Chondrocyte (in vitro differentiated cells): ENCODE results near the gene LRRC9. TPM values are rescaled to one million over a fixed set of nuclear protein-coding genes. Genes with fewer than 3 reads are reported as not detected.

Source experiments
- DNase-seq: peaks from one replicate; pipeline ENCODE4 v3.0.0; 2021; ENCODE audit warnings: mixed read lengths, low spot score
- H3K27ac Mint-ChIP-seq: one replicate; pipeline ENCODE4 v1.8.0; 2021; ENCODE audit warnings: mild to moderate bottlenecking, moderate library complexity, mixed read lengths; ENCODE audit not compliant: unreplicated experiment
- H3K27me3 Mint-ChIP-seq: 2 replicates; pipeline ENCODE4 v1.8.0; 2021; ENCODE audit warnings: low read depth, mixed read lengths
- H3K36me3 Mint-ChIP-seq: 2 replicates; pipeline ENCODE4 v1.8.0; 2021; ENCODE audit warnings: low read depth, mixed read lengths
- H3K4me1 Mint-ChIP-seq: 2 replicates; pipeline ENCODE4 v1.8.0; 2021; ENCODE audit warnings: low read depth, mild to moderate bottlenecking, mixed read lengths
- H3K4me3 Mint-ChIP-seq: one replicate; pipeline ENCODE4 v1.8.0; 2021; ENCODE audit warnings: mild to moderate bottlenecking, moderate library complexity, mixed read lengths; ENCODE audit not compliant: unreplicated experiment
- H3K9me3 Mint-ChIP-seq: 2 replicates; pipeline ENCODE4 v1.8.0; 2021; ENCODE audit warnings: low read depth, mixed read lengths
- total RNA-seq: library from RNA; stranded (reverse); gene quantifications from 3 replicates; pipeline ENCODE4 v1.2.1, GENCODE V29; 2021
- TF ChIP-seq, protein P1 (sequence below): fragments of 200-600 bp; sonication (generic); IDR thresholded peaks from 2 replicates; pipeline ENCODE4 v1.5.0; 2021; ENCODE audit warnings: antibody characterized with exemption, mild to moderate bottlenecking, moderate library complexity

The LRRC9 gene
- total RNA-seq, 1 donor from 2014 or later, result not detected

- TF ChIP-seq, protein P1, sequence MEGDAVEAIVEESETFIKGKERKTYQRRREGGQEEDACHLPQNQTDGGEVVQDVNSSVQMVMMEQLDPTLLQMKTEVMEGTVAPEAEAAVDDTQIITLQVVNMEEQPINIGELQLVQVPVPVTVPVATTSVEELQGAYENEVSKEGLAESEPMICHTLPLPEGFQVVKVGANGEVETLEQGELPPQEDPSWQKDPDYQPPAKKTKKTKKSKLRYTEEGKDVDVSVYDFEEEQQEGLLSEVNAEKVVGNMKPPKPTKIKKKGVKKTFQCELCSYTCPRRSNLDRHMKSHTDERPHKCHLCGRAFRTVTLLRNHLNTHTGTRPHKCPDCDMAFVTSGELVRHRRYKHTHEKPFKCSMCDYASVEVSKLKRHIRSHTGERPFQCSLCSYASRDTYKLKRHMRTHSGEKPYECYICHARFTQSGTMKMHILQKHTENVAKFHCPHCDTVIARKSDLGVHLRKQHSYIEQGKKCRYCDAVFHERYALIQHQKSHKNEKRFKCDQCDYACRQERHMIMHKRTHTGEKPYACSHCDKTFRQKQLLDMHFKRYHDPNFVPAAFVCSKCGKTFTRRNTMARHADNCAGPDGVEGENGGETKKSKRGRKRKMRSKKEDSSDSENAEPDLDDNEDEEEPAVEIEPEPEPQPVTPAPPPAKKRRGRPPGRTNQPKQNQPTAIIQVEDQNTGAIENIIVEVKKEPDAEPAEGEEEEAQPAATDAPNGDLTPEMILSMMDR, result no peak
- peak overlapping the region; percentile 99 for H3K27ac Mint-ChIP-seq
- peaks cover 46% of the 10 kb centered on the region for H3K4me1 Mint-ChIP-seq
- no peaks in the 10 kb centered on the region for H3K9me3 Mint-ChIP-seq
- no peaks in the 10 kb centered on the region for H3K36me3 Mint-ChIP-seq
- DNase-seq, result no peak
- H3K4me3 Mint-ChIP-seq, result peak overlapping the region; percentile 93
- H3K27me3 Mint-ChIP-seq, result no peaks in the 10 kb centered on the region
Measured at GRCh38 chr14:60092526-60092920, 172.6 kb downstream of the LRRC9 start.

- TF ChIP-seq, protein P1, result no peak
- peaks cover 51% of the 10 kb centered on the region for H3K4me1 Mint-ChIP-seq
- DNase-seq, result no peak
- H3K27me3 Mint-ChIP-seq, result no peaks in the 10 kb centered on the region
- peaks cover 4% of the 10 kb centered on the region for H3K36me3 Mint-ChIP-seq
- peak overlapping the region; percentile 93 for H3K4me3 Mint-ChIP-seq
- H3K27ac Mint-ChIP-seq, result peak overlapping the region; percentile 99
- H3K9me3 Mint-ChIP-seq, result no peaks in the 10 kb centered on the region
Measured at GRCh38 chr14:60093080-60093479, 173.1 kb downstream of the LRRC9 start.

GRCh38 chr14:60093606-60094005 is 173.7 kb downstream of the LRRC9 start:
- TF ChIP-seq, protein P1, result no peak
- H3K36me3 Mint-ChIP-seq, result peaks cover 8% of the 10 kb centered on the region
- peak overlapping the region; percentile 93 for H3K4me3 Mint-ChIP-seq
- H3K27ac Mint-ChIP-seq, result peak overlapping the region; percentile 99
- H3K27me3 Mint-ChIP-seq, result no peaks in the 10 kb centered on the region
- no peaks in the 10 kb centered on the region for H3K9me3 Mint-ChIP-seq
- DNase-seq, result no peak
- peaks cover 55% of the 10 kb centered on the region for H3K4me1 Mint-ChIP-seq

DNA sequence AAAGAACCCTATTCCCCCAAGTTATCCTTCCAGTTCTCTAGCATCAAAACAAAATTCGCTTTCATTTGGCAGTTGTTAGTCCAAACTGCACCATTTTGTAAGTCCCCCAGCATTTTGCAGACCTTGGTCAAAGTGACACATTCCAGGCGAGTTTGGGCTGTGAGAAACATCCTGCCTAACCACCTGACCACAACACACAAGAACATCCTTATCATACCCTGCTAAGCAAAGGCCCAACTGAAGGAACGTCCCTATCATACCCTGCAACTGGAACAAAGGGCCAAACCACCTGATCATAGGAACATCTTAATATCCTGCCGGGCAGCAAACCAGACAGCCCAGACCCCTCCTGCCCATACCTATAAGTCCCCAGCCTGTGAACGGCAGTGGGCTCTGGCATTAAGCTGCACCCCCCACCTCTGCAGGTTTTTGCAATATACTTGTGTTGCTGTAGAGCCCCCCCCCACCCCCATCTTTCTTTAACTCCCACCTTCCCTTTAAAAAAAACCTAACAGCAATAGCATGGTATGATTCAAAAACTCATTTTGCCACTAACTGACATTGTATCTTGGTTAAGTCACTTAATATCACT is 174.5 kb downstream of the LRRC9 start:
- Mint-ChIP-seq H3K9me3 (no peaks in the 10 kb centered on the region), H3K4me3 (peak overlapping the region; percentile 93), H3K27me3 (no peaks in the 10 kb centered on the region), H3K36me3 (peaks cover 8% of the 10 kb centered on the region), H3K27ac (peak overlapping the region; percentile 99), H3K4me1 (peaks cover 55% of the 10 kb centered on the region)
- no peak for DNase-seq
- TF ChIP-seq, protein P1, result no peak

DNA sequence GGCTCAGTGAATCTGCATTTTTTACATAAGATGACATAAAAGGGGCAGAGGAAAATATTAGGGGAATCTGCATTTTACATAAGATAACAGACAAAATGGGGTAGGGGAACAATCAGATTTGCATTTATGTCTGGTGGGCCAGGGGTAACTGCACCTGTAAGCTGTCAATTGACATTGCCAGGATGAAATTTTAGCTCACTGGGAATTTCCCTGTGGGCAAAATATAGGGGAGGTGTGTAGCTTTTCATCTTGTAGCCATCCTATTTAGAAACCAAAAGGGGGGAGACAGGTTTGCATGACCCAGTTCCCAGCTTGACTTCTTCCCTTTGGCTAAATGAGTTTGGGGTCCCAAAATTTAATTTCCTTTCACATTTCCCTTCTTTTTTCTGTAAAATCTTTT is 175.3 kb downstream of the LRRC9 start:
- no peaks in the 10 kb centered on the region for H3K9me3 Mint-ChIP-seq
- H3K27me3 Mint-ChIP-seq, result no peaks in the 10 kb centered on the region
- no peak for DNase-seq
- peaks cover 55% of the 10 kb centered on the region for H3K4me1 Mint-ChIP-seq
- H3K36me3 Mint-ChIP-seq, result peaks cover 10% of the 10 kb centered on the region
- TF ChIP-seq, protein P1, result no peak
- peak overlapping the region; percentile 63 for H3K27ac Mint-ChIP-seq
- H3K4me3 Mint-ChIP-seq, result peak overlapping the region; percentile 38
